Measurements from ENCODE around the gene DECR2.
"Not testable (repeated sequence)": the region's sequence is repeated elsewhere in the genome, so short reads cannot be mapped to it uniquely, and the experiment has no call there.

The DECR2 gene

DNA sequence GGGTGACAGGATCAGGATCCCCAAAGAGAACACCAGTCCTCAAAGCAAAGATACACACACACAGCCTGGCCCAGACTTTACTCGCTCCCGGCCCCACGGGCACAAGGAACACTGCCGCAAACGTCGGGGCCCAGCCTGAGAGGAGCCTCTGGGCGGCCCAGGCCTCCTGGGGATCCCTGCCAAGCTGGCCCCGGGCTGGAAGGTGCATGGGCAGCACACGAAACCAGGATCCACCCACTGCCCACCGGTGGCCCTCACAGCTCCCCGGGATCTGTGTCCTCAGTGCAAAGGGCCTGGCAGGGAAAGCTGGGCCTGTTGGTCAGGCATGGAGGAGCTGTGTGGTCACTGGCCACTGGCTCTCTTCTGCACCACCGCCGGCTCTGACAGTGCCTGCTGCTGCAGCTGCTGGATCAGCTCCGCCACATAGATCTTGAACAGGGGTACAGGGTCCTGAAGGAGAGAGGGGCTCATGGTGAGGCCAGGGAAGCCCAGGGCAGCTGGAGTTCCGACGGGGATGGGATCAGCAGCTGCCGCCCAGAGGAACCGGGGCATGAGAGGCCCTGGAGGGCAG, 34.3 kb upstream of the DECR2 start:
- DNase-seq (ENCODE audit: low read depth in 3 of 3): no peak

DNA sequence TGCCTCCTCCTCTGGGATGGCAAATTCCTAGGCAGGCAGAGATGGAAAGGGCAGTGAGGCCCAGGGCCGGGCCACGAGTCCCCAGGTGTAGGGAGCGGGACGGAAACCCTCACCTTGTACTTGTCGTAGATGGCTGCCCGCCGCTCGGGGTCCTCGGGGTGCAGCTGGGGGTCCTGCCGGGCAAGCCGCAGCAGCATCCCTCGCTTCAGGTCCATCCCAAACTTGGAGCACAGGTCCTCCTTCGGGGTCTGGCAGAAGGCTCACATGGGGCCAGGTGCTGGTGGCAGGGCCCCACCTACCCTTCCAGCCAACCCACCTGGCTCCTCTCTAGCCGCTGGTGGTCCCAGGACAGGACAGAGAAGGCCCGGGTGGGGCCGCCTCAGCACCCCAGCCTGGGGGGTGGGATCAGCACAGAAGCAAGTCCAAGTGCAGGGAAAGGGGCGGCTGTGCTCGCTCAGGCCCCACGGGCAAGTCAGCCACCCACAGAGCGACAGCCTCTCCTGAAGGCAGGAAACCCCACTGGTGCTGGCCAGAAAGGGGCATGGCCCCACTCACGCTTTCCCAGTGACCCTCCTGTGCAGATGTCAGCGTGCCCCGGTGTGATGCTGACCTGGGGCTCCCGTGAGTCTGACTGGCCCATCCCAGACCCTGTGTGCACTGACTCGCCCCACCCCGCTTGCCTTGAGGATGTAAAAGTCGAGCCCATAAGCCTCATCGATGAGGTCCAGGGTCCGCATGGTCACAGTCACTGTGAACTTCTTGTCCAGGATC, 33.1 kb upstream of the DECR2 start:
- no peak for DNase-seq (ENCODE audit: low read depth in 3 of 3)

DNA sequence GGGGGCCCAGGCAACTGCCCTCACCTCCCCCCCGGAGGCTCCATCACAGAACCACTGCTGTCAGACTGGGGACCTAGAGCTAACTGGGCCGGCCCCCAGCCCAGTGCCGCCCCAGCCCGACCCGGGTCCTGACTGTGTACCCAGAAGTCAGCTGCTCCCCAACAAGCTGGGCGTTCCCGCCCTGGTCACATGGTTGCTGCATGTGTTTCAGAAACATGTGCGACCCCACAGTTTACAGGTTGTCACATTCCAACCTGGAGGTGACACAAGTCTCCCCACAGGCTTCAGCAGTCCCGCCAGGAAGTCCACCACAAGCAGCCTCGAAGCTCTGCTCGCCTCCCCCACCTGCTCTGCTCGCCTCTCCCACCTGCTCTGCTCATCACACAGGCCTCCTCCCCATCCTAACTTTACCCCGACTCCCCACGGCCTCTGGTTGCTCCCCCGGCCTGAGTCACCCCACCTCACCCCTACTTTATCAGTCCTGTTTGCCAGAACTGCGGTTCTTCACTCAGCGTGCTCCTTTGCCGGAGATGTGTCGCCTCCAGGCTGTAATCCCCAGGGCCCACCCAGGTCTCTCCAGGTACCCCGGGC, 32.3 kb upstream of the DECR2 start:
- DNase-seq (ENCODE audit: low read depth in 3 of 3): no peak

DNA sequence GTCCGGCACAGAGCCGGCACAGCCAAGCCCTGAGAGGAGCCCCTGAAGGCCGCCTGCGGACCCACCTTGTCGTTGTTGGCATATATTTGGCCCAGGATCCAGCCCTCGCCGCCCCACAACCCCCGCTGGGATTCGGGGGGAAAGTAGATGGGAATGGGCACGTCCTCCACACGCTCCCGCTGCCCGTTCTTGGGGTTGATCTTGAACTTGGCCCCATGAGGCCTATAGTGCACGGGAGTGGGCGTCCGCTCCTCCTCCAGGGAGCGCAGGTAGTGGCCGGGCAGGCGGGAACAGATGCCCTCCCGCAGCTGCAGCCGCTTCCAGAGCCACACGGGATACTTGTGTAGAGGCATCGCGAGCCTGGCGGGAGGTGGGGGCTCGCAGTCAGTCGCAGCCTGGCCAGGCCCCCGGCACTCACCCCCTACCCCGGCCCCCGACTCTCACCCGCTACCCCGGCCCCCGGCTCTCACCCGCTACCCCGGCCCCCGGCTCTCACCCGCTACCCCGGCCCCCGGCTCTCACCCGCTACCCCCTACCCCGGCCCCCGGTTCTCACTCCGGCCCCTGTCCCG, 31.7 kb upstream of the DECR2 start:
- DNase-seq (ENCODE audit: low read depth in 3 of 3): no peak

DNA sequence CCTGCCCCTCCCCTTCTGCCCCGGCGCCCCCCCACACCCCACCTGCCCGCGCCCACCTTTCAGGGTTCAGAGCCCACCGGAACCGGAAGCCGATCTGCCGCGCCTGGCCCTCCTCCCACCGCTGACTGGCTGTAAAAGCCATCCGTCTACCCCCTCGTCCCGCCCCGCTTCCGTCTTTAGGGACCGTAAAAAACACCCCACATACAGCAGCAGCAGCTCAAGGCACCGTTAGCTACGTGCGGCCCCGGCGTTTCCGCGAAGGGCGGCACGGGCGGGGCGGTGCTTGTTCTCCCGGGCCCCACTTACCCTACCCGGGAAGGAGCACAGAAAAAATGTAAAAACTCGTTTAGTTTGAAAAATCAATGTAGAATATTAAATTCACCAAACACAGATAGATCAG, 31.2 kb upstream of the DECR2 start, which contains the start of gene MRPL28:
Gene MRPL28 (minus strand): TSS at position 96 of the 400 bp plus-strand sequence. CDS start 320 bp downstream, outside the sequence.
- DNase-seq (ENCODE audit: low read depth in 3 of 3): peak; percentile 86 to 94 (median 91)

DNA sequence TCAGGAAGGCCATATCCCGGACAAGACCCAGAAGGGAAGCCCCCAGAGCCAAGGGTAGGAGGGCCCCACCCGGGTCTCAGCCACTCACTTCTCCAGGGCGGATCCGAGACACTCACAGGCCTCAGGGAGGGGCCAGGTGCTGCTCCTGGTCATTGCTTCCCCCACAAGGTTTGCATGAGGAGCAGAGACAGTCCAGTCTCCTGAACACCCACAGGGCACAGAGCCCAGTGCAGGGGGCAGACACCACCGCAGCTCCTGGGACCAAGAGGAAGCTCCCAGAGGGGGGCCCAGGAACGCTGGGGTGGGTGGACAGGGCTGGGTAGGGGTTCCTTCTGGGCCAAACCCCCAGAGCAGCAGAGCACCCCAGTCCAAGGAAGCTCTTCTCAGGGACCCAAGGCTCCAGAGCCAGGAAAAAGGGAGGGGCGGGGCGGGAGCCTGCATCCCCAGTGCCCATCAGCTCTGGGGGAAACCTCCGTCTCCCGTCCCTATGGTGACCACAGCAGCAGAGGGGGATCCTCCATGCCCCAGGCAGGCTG, 30.6 kb upstream of the DECR2 start:
- no peak for DNase-seq (ENCODE audit: low read depth in 3 of 3)

DNA sequence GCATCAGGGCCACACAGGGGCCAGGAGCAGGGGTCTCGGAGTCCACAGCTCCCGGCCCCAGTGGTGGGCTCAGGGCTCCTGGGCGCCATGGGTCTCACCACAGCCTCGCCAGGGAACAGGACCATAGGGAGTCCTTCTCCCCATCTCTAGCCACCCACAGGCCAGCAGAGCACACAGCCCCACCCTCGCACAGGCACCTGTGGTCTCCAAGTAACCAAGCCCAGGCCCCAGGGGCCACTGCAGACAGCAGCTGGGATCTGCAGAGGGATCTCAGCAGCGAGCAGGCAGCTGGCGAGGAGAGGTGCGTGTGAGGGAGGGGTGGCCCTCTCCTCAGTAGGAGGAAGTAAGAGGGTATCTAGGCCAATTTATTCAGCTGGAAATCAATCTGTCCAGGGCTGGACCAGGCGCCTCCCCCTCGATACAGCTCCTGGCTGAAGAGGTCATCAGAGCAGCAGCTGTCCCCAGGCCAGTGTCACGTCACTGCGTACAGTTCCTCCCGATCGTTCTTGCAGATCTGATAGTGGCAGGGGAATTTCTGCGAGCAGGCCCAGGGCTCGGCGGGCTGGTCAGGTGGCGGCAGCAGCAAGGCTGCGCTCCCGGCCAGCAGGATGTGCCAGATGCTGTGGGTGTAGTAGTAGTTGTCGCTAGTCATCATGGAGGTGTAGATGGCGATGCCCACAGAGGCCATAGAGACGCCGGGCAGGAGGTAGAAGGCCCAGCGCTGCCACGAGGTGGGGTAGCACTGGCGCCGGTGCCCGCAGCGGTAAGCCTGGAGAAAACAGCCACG, 30.0 kb upstream of the DECR2 start:
- DNase-seq (ENCODE audit: low read depth in 3 of 3): no peak

DNA sequence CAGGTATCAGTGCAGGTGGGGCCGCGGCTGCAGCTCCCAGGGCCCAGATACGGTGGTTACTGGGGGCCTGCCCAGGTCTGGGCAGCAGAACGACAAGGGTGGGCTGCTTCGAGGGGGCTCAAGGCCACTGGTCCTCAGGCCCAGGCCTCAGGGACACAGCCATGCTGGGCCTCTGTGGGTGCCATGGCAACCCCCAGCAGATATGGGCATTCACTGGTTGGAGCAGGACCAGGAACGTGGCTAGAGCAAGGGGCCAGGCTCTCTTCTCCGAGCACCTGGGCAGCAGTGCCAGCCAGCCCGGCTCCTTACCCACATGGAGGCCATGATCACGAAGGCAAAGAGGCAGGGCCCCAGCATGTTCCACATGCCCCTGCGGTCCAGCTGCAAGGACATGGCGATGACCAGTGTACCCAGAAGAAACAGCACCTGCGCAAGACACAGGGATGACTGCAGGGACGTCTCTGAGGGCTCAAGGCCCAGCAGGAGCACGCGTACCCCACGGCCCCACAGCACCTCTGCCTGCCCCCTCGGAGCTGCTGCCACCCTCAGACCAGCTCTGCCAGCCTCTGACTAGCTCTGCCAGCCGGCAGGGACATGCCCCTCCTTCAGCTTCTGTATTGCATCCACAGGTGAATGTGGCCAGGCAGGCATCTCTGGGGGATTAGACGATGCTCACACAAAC, 29.2 kb upstream of the DECR2 start:
- no peak for DNase-seq (ENCODE audit: low read depth in 3 of 3)

DNA sequence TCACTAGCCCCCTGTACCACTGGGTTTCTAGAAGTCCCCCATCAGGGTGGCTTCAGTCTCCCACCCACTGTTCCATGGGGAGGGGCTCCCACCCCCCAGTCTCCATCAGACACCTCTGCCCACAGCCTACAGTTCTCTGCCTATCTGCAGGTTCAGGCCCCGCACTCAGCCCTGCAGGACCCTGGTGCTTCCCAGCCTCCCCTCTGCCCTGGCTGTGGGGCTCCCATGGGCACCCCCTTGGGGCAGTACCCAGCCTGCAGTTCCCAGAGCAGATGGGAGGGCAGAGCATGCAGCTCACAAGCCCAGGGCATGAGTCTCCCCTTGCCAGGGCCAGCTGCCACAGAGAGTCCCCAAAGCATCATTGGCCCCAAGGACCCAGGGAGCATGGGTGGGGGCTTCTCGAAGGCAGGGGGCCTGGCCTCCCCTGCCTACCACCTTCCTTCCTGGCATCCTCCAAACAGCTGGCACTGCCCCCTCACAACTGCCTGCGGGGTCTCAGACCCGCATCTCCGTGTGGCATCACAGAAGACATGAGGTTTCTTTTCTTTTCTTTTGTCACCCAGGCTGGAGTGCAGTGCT, 28.6 kb upstream of the DECR2 start:
- no peak for DNase-seq (ENCODE audit: low read depth in 3 of 3)

DNA sequence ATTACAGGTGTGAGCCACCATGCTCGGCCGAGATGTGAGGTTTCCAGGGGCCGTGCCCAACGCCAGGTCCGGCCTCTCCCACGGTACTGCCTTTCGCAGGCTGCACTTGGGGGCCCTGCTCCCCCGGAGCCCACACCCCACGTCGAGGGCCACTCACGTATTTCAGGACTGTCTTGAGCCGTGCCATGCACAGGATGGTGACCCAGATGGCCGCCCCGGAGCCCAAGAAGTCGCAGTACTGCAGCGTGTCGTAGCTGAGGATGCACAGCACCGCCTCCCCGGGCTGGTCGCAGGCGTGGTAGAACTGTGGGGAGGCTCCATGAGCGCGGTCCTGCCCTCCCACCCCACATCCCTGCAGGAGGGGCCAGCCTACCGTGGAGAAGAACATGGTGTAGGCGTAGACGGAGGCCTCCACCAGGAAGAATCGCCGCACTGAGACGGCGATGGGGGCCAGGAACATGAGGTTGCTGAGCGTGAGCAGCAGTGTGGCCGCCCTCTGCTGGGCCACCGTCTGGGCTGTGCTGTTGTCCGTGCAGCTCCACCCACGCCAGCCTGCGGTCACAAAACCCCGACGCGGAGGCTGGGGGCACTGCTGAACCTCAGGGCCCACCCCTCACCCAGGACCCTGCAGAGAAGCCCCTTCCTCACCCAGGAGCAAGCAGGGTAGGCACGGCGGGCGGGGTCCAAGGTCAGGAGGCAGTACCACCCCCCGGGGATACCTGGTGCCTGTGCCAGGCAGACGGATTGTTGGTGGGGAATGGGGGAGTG, 27.7 kb upstream of the DECR2 start:
- no peak for DNase-seq (ENCODE audit: low read depth in 3 of 3)

DNA sequence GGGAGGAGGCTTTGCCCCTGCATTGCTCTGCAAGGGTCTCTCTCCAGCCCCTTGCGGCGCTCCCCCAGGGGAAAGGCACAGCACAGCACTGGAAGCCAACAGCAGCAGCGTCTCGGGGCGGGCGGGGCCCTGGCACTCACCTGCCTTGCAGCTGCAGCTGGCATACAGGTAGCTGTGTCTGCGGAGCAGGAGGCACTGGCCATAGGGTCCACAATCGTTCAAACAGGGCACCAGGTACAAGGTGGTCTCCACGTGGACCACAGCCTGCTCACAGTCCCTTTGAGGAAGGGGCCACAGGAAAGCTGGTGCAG, 27.1 kb upstream of the DECR2 start:
- DNase-seq (ENCODE audit: low read depth in 3 of 3): no peak

DNA sequence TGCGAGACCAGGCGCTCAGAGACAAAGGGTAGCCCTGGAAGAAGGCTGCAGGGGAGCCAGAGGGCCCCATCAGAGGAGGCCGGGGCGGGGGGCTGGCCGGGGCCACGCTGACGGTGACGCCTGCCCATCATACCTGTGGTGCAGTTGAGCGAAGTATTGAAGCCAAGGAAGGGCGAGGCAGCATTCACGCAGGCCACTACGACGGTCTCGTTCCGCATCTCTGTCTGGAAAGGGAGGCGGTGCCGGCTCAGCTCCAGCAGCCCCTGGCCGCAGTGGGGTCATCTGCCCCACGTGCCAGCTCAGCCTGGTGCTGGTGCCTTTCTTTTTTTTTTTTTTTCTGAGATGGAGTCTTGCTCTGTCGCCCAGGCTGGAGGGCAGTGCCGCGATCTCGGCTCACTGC, 26.5 kb upstream of the DECR2 start:
- no peak for DNase-seq (ENCODE audit: low read depth in 3 of 3)

DNA sequence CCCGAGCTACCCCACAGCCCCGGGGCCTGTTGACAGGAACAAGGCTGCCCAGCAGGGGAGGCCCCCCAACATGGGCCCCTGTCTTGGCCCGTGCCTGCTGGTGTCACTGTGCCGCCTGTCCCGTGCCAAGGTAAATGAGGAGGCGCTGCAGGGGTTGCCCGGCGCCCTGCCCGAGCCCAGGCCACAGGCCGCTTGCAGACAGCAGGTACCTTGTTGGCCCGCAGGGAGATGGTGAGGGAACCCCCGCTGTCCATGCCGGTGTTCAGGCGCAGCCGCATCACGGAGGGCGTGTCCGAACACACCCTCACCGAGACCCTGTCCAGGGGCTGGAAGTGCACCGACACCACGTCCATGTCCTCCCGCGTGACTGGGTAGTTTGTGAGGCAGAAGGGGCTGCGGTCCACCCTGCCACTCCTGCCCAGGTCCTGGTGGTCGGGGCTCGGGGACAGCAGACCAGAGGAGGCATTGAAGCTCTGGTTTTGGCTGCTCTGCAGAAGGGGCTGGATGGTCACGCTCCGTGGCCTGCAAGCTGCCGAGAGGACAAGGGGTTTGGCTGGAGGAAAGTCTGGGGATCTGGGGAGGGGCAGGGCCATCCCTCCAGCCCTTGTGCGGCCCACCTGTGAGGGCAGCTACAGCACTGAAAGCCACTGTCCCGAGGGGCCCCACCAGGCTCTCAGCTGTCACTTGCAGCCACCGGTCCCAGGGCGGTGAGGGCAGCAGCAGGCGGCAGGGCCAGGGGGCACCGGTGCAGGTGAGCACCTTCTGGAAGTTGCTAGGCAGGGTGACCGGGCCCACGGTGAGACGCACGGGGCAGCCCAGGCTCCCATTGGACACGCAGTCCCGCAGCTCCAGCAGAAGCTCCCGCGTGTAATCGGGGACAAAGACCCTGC, 25.5 kb upstream of the DECR2 start:
- no peak for DNase-seq (ENCODE audit: low read depth in 3 of 3)

DNA sequence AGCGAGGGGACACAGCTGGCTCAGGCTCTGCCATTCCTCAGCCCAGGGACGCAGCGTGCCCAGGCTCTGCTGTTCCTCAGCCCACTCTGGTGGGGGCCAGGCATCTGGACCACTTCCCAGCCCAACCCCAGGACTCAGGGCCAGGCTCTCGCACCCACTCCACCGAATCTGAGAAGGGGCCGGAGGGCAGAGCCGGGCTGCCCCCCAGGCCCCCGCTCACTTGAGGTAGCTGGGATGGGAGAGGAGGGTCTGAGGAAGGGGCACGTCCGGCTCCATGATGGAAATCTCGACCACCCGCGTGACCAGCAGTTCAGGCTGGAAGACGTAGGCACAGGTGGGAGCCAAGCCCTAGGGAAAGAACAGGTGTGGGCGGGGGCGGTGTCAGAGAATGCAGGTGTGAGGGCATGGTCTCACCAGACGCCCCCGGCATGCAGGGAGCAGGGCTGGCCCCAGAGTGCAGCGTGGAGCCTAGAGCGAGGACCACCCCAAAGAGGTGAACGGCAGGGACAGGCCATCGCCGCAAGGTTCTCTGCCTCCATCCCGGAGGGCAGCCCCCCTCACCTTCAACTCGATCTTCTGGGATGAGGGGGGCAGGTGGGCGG, 24.8 kb upstream of the DECR2 start:
- no peak for DNase-seq (ENCODE audit: low read depth in 3 of 3)

DNA sequence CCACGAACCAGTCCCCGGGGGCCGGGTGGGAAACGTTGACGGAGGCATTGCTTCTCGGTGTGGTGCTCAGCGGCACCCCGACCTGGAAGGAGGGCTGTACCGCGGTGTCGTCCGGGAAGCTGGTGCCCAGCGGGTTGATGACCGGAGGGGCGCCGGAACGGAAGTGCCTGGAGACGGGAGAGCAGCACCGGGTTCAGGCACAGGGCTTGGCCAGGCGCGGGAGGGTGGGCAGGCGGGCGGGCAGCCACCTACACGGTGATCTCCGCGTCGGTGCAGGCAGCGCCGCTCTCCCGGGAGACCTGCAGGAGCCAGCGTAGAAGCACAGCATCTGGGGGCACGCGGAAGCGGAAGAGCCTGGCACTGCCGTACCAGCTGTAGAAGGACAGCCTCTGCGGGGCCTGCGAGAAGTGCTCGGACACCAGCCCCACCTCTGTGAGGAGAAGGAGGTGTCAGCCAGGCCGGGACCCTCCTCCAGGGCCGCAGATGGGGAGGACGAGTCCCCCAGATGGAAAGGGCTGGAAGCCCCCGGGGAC, 24.2 kb upstream of the DECR2 start:
- no peak for DNase-seq (ENCODE audit: low read depth in 3 of 3)

DNA sequence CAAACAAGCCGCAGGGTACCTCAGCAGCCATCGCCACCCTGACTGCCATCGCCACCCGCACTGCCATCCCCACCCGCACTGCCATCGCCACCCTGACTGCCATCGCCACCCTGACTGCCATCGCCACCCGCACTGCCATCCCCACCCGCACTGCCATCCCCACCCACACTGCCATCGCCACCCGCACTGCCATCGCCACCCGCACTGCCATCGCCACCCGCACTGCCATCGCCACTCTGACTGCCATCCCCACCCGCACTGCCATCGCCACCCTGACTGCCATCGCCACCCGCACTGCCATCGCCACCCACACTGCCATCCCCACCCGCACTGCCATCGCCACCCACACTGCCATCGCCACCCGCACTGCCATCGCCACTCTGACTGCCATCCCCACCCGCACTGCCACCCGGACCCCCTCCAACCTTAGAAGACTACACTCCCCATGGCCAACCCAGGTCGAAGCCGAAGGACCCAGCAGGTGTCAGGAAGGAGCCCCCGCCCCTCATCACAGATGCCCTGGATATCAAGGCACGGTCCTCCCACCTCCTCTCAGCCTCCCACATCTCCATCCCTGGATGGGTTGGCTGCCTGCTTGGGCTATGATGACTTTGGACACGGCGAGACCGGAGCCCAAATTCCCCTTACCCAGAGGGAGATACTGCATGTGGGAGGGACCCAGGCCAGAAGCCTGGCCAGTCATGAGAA, 23.4 kb upstream of the DECR2 start:
- DNase-seq (ENCODE audit: low read depth in 3 of 3): not testable (repeated sequence)

DNA sequence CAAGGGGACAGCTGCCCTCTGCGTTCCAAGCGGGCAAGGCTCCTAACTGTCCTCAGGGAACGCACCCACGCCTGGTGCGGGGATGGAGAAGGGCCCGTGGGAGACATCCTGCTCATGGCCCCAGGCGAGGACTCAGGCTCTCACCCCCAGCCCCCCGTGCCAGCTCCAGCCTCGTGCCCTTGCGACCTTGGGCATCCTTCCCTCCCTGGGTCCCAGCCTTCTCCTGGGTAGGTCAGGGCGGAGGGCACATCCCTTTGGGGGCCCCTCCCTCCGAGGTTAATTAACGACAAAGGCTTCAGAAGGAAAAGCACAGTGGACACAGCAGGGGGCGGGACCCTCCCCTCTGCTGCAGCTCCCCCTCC, 22.9 kb upstream of the DECR2 start:
- no peak for DNase-seq (ENCODE audit: low read depth in 3 of 3)

All from stimulated activated CD4-positive, alpha-beta T cell treated with anti-CD3 and anti-CD28 coated beads, TNF-alpha, amount 100 ng/mL, for 24 hours (primary cell).